Hippocampal formation (tissue), 2 donors: ENCODE data around the gene RNH1.

Experiments
- DNase-seq, 2 donors: peaks; one replicate each; lab custom pipeline; 2025; lab: John Stamatoyannopoulos, UW

RNH1 gene

GRCh38 chr11:506995-507726 lies at the start of gene RNH1:
Gene RNH1 (minus strand): TSS chr11:507242. CDS start chr11:502162, 5,080 bp downstream.
- peak; percentile 92 to 99 for DNase-seq

DNA sequence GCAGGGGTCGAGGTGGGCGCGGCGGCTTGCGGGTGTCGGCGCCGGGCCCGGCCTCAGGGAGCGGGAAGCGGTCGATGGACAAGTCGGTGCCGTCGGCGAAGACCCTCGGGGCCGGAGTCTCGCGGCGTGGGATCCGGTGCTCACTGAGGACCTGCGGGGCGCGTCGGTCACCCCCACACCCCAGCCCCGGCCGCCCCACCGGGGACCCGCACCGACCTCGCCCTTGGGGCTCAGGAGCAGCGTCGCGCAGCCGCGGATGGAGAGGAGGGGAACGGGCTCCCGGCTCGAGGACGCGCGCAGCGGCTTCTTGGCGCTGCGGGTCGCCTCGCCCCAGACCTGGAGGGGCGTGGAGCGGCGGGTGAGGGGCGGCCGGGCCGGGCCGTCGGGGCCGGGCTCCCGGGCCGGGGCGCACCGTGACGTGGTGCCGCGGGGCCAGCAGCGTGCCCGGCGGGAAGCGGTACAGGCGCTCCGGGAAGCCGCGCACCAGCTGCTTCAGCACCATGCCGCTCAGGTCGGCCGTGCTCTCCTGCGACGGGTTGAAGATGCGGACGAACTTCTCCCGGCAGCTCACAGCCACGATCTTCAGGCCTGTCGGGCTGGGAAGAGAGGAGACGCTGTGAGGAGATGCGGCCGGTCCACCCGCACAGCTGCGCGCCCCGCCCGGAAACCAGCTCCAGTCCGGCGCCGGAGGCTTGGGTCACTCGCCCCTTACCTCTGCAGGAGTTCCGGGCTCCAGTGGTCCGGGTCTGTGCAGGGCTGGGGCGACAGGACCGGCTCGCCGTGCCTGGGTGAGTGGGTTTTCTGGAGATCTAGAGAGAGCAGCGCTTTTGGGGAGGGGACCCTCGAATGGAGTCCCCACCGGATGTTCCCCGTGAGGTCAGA lies 49.0 kb upstream of the RNH1 start:
- no peak for DNase-seq

DNA sequence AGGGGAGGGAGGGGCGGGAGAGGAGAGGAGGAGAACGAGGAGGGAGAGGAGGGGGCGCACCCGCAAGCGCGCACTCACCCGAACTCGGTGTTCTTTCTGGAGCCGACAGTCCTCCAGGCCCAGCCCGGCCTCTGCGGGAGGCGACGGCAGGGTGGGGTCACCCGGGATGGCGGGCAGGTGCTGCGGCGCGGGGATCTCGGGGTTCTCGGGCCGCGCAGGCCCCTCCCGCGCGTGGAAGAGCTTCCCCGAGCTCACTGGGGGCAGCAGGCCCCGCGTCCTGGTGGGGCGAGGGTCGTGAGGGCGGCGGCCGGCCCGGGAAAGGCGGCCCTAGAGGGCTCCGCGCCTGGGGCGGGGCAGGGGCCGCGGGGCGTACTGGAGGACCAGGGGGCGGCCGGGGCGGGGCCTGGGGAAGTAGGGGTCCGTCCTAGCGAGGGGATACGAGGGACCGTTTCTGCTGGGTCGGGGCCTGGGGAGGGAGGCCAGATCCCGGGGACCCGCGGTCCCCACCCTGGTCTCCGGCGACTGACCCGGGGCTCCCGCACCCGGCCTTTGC lies 48.3 kb upstream of the RNH1 start:
- DNase-seq: no peak

DNA sequence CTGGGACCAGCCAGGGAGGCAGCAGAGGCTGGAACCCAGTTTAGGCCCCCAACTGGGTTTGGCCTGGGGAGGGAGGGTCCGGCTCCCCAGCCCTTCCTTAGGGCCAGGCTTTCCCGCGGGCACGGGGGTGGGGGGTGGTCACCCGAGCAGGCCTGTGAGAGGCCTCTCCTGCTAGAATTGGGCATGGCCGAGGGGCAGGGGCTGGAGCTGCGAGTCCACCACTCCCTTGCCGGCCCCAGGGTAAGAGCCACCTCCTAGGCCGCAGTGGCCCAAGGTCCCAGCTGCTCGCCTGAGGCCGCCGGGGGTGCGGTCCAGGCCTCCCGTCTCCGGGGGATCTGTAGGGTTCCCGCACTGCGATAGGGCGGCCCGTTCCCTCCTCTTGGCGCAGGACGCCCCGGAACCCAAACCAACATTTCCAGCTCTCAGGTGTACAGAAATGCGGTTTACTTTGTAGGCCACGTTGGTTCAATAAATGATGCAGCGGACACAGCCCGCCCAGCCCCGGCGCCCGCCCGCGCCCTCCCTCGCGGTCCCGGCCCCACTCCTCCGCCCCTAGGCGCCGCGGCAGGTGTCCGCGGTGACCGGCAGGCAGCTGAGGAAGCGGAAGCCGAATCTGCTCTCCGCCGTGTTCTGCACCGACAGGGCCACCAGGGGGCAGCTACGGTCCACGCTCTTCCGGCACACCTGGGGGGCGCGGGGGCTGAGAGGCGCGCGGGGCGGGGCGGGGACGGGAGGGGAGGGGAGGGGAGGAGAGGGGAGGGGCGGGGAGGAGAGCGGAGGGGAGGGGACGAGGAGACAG lies 47.6 kb upstream of the RNH1 start:
- peak in 1 of 2 donors; percentile 10 for DNase-seq

DNA sequence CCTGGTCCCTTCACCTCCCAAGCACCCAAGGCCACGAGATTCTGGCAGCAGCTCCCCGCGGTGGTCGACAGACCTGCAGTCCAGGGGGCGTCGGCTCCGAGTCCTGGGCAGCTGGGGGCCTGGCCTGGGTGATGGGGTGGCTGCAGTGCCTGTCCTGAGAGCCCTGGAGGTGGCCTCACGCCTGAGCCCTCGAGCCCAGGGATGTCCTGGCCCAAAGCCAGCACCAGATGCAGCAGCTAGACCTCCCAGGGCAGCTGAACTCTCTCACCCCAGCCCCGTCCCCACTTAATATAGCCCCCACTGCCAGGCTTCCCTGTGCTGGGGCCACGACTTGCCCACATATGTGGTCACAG lies 46.9 kb upstream of the RNH1 start:
- no peak for DNase-seq

GRCh38 chr11:553083-553987 lies 46.3 kb upstream of the RNH1 start:
- DNase-seq: no peak

- no peak for DNase-seq
Observed at GRCh38 chr11:551596-551995, 44.6 kb upstream of the RNH1 start.

DNA sequence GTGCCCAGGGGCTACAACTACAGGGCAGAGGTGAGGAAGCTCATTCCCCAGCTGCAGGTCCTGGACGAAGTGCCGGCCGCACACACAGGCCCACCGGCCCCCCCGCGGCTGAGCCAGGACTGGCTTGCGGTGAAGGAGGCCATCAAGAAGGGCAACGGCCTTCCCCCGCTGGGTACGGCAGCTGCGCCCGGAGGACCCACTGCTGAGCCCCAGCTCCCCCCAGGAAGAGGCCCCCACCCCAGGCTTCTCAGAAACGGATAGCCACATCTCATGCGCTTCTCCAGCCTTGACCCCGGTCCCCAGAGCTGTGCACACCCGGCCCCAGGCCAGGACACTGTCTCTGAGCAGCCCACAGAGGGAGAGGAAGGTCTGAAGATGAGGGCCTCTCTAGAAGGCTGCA lies 44.1 kb upstream of the RNH1 start:
- DNase-seq: no peak

DNA sequence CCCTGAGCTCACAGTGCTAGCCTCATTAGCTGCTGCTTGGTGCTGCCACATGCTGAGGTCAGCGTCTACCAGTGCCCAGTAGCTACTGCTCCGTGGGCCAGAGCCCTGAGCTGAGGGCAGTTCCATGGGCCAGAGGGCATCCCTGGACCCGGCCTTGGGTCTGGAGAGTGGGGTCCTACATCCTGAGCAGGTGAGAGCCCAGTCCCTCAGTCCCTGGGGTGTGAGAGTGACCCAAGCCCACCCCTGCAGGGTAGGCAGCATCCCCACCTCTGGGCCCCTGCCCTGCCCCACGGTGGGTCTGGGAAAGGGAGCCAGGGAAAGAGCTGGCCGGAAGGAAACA lies 43.7 kb upstream of the RNH1 start:
- DNase-seq: no peak

- no peak for DNase-seq
Observed at GRCh38 chr11:550021-550745, 43.1 kb upstream of the RNH1 start.

DNA sequence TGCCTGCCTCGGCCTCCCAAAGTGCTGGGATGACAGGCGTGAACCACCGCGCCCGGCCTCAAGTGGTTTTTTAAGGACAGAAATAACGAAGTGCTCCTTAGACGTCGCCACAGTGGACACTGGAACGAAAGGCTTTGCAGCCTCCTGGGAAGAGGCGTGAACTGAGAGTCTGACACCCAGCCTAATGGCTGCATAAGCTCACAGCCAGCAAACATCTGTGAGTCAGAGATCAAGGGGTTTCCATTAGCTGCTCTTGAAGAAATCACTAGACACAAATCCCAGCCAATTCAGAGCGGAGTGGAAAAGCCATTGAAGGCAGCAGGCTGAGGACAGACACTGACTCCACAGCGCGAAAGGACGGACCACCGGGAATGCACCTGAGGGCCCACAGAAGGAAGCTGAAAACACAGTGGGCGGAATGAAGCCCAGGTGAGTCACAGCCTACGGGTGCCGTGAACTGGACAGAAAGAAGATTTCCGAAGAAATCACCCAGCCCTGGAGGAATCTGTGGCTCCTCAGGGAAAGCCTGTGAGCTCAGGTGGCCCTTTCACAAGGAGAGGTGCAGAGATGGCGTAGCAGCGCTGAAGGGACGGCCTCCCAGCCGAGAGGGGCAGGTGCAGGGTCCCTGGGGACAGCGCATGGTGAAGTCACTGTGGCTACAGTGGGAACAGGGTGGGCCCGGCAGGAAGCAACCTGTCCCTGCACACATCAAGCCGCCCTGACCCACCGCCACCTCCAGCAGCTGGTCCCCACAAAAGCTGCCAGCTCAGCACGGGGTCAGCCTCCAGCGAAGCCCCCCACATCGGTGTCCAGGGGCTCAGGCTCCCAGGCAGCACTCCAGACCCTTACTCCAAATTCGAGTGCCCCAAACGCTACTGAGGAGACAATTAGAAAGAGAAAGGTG lies 41.9 kb upstream of the RNH1 start:
- DNase-seq: no peak

GRCh38 chr11:545171-545570 lies 38.1 kb upstream of the RNH1 start:
- no peak for DNase-seq

GRCh38 chr11:544817-545166 lies 37.8 kb upstream of the RNH1 start:
- DNase-seq: no peak

GRCh38 chr11:541433-541885 lies 34.4 kb upstream of the RNH1 start:
- DNase-seq: no peak

- DNase-seq: no peak
Observed at GRCh38 chr11:540583-541432, 33.8 kb upstream of the RNH1 start.

GRCh38 chr11:539971-540481 lies 33.0 kb upstream of the RNH1 start:
- DNase-seq: no peak

GRCh38 chr11:538431-539051 lies 31.5 kb upstream of the RNH1 start:
- no peak for DNase-seq
